Measurements from ENCODE around the gene TRIM66.

Gene TRIM66

GRCh38 chr11:8566613-8567210 is 115.8 kb downstream of the TRIM66 start:
- no peak for DNase-seq (ENCODE audit: low read depth in 2 of 2)

GRCh38 chr11:8564526-8564925 is 117.9 kb downstream of the TRIM66 start:
- DNase-seq (ENCODE audit: low read depth in 2 of 2): no peak
